ENCODE results near the gene ATP2B3.

ATP2B3 gene

DNA sequence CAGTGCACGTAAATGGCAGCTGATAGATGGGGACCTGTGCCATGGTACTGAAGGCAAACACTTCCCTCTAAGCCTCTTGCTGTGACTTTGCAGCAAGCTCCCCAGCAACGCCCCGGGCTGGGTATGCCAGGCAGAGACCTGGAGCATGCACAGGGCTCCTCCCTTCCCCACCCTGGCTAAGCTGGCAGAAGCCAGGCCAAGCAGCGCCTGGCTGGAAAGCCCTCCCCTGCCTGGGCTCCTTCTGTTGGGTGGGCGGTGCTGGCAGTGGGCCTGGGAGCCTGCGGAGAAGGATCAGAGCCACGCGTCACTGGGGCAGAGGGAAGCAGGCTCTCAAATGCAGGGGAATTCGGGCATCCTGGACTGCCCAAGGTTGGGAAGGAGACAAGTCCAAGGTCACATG lies 3.6 kb downstream of the ATP2B3 start:
- no peaks in the 10 kb centered on the region for H4K20me1 ChIP-seq (ENCODE audit: insufficient read depth, low read length, poor library complexity, severe bottlenecking)
- no peaks in the 10 kb centered on the region for H3K9me3 ChIP-seq (ENCODE audit: insufficient read depth, low read depth, low read length)
- H2AFZ ChIP-seq (ENCODE audit: low read length), result no peak overlapping the region
- no peaks in the 10 kb centered on the region for H3K36me3 ChIP-seq (ENCODE audit: insufficient read depth, low read length)
- H3F3A ChIP-seq (ENCODE audit: low read depth), result no peaks in the 10 kb centered on the region
- no peak overlapping the region for H3K4me3 ChIP-seq (ENCODE audit: low read length, poor library complexity, severe bottlenecking)
- H3K79me2 ChIP-seq (ENCODE audit: insufficient read depth, low read length), result no peaks in the 10 kb centered on the region
- no peak overlapping the region for H3K4me2 ChIP-seq (ENCODE audit: low read depth, low read length, poor library complexity, severe bottlenecking)
- H3K4me1 ChIP-seq (ENCODE audit: insufficient read depth, low read length, poor library complexity, severe bottlenecking), result no peaks in the 10 kb centered on the region
- TF ChIP-seq EZH2phosphoT487 (IDR thresholded peaks at IDR 0.05; ENCODE audit: borderline replicate concordance), result no peak
- TF ChIP-seq, protein P1, sequence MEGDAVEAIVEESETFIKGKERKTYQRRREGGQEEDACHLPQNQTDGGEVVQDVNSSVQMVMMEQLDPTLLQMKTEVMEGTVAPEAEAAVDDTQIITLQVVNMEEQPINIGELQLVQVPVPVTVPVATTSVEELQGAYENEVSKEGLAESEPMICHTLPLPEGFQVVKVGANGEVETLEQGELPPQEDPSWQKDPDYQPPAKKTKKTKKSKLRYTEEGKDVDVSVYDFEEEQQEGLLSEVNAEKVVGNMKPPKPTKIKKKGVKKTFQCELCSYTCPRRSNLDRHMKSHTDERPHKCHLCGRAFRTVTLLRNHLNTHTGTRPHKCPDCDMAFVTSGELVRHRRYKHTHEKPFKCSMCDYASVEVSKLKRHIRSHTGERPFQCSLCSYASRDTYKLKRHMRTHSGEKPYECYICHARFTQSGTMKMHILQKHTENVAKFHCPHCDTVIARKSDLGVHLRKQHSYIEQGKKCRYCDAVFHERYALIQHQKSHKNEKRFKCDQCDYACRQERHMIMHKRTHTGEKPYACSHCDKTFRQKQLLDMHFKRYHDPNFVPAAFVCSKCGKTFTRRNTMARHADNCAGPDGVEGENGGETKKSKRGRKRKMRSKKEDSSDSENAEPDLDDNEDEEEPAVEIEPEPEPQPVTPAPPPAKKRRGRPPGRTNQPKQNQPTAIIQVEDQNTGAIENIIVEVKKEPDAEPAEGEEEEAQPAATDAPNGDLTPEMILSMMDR (conservative IDR thresholded peaks at IDR 0.05; ENCODE audit: low read length), result no peak
- H3K27me3 ChIP-seq (ENCODE audit: insufficient read depth, low read length, poor library complexity, severe bottlenecking), result no peaks in the 10 kb centered on the region
- no peak overlapping the region for H3K9ac ChIP-seq (ENCODE audit: low read depth, low read length, poor library complexity, severe bottlenecking)
- H3K9me2 ChIP-seq (replicated peaks; ENCODE audit: low read depth, low read length), result no peaks in the 10 kb centered on the region

DNA sequence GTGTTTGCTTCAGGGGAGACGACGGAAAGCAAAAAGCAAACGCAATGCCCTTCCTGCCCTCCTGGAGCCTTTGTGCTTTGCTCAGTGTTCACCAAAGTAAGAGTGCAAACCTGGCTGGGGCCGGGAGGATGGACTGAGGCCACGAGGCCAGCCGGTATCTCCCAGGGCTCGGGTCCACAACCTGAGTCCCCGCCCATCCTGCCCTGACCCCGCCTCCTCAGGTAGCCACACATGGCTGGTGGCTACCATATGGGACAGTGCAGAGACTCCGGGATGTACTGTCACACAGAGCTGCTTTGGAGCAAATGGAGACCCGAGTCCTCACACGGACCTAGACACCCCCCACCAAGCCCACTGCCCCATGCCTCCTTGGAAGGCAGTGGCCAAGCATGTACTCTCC lies 4.8 kb downstream of the ATP2B3 start:
- H3K9me2 ChIP-seq (replicated peaks; ENCODE audit: low read depth, low read length), result no peaks in the 10 kb centered on the region
- TF ChIP-seq, protein P1 (conservative IDR thresholded peaks at IDR 0.05; ENCODE audit: low read length), result no peak
- TF ChIP-seq EZH2phosphoT487 (IDR thresholded peaks at IDR 0.05; ENCODE audit: borderline replicate concordance), result no peak
- no peaks in the 10 kb centered on the region for H3F3A ChIP-seq (ENCODE audit: low read depth)
- H3K4me2 ChIP-seq (ENCODE audit: low read depth, low read length, poor library complexity, severe bottlenecking), result no peak overlapping the region
- no peaks in the 10 kb centered on the region for H3K27me3 ChIP-seq (ENCODE audit: insufficient read depth, low read length, poor library complexity, severe bottlenecking)
- H3K9me3 ChIP-seq (ENCODE audit: insufficient read depth, low read depth, low read length), result no peaks in the 10 kb centered on the region
- H3K9ac ChIP-seq (ENCODE audit: low read depth, low read length, poor library complexity, severe bottlenecking), result no peak overlapping the region
- no peaks in the 10 kb centered on the region for H3K79me2 ChIP-seq (ENCODE audit: insufficient read depth, low read length)
- H3K36me3 ChIP-seq (ENCODE audit: insufficient read depth, low read length), result no peaks in the 10 kb centered on the region
- H4K20me1 ChIP-seq (ENCODE audit: insufficient read depth, low read length, poor library complexity, severe bottlenecking), result no peaks in the 10 kb centered on the region
- H2AFZ ChIP-seq (ENCODE audit: low read length), result no peak overlapping the region
- no peak overlapping the region for H3K4me3 ChIP-seq (ENCODE audit: low read length, poor library complexity, severe bottlenecking)
- no peaks in the 10 kb centered on the region for H3K4me1 ChIP-seq (ENCODE audit: insufficient read depth, low read length, poor library complexity, severe bottlenecking)

DNA sequence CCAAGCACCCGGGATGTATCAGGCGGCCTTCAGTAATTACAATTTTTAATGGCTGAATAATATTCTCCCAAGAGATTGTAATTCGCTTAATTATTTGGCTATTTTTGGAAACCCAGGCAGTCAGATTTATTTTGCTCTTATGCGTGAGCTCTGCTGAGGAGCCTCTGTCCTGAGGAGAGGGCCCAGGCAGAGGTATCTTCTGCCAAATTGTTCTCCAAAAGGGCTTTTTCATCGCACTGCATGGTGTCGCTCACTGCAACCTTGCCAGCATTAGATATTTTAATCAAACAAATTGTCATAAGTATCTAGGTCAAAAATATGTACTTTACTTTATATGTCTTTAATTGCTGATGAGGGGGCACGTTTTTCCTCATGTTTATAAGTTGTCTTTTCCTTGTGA lies 5.8 kb downstream of the ATP2B3 start:
- TF ChIP-seq, protein P1 (conservative IDR thresholded peaks at IDR 0.05; ENCODE audit: low read length), result no peak
- TF ChIP-seq EZH2phosphoT487 (IDR thresholded peaks at IDR 0.05; ENCODE audit: borderline replicate concordance), result no peak
- H3K27me3 ChIP-seq (ENCODE audit: insufficient read depth, low read length, poor library complexity, severe bottlenecking), result no peaks in the 10 kb centered on the region
- H3K9me2 ChIP-seq (replicated peaks; ENCODE audit: low read depth, low read length), result no peaks in the 10 kb centered on the region
- H3K79me2 ChIP-seq (ENCODE audit: insufficient read depth, low read length), result no peaks in the 10 kb centered on the region
- no peak overlapping the region for H3K4me3 ChIP-seq (ENCODE audit: low read length, poor library complexity, severe bottlenecking)
- H3K4me2 ChIP-seq (ENCODE audit: low read depth, low read length, poor library complexity, severe bottlenecking), result no peak overlapping the region
- no peaks in the 10 kb centered on the region for H3F3A ChIP-seq (ENCODE audit: low read depth)
- no peaks in the 10 kb centered on the region for H3K9me3 ChIP-seq (ENCODE audit: insufficient read depth, low read depth, low read length)
- H2AFZ ChIP-seq (ENCODE audit: low read length), result no peak overlapping the region
- H3K9ac ChIP-seq (ENCODE audit: low read depth, low read length, poor library complexity, severe bottlenecking), result no peak overlapping the region
- no peaks in the 10 kb centered on the region for H4K20me1 ChIP-seq (ENCODE audit: insufficient read depth, low read length, poor library complexity, severe bottlenecking)
- H3K4me1 ChIP-seq (ENCODE audit: insufficient read depth, low read length, poor library complexity, severe bottlenecking), result no peaks in the 10 kb centered on the region
- no peaks in the 10 kb centered on the region for H3K36me3 ChIP-seq (ENCODE audit: insufficient read depth, low read length)
